Endothelial cell of umbilical vein (primary cell): ENCODE results near the gene ATG14. TPM values are rescaled to one million over a fixed set of nuclear protein-coding genes. Genes with fewer than 3 reads are reported as not detected.

Source experiments
- BruUV-seq: library from RNA; stranded (reverse); fragments of 400-500 nt; replicated peaks from 2 replicates; lab custom pipeline; 2021; lab: Mats Ljungman, UMichigan
- CTCF ChIA-PET: fragments of 300-600, 350-600 bp; sonication (Branson Sonifier 250); formaldehyde crosslinking; loops from one replicate; lab custom pipeline; 2021; ENCODE audit warnings: antibody characterized with exemption, inconsistent platforms; lab: Charles Lee
- POLR2A ChIA-PET: fragments of 300-600, 350-600 bp; sonication (Branson Sonifier 250); formaldehyde crosslinking; loops from one replicate; lab custom pipeline; 2021; ENCODE audit warnings: antibody characterized with exemption, inconsistent platforms; lab: Charles Lee
- DNase-seq: peaks from one replicate; pipeline ENCODE4 v3.0.0-alpha.2; 2011; ENCODE audit warnings: low read depth, low spot score
- FAIRE-seq: peaks from 2 replicates; lab custom pipeline; 2011; peaks lifted over from hg19 to GRCh38; lab: Jason Lieb, UNC
- H2AFZ ChIP-seq: 2 replicates; pipeline ENCODE4 v1.6.0; 2012; ENCODE audit warnings: low read depth, low read length, control low read depth, inconsistent platforms
- H3K27ac ChIP-seq: 2 replicates; pipeline ENCODE4 v1.5.1; 2011; ENCODE audit warnings: low read depth, mild to moderate bottlenecking, control low read depth, low read length, moderate library complexity; ENCODE audit not compliant: insufficient read depth
- H3K27me3 ChIP-seq, 2 experiments: 2 replicates each; pipeline versions ENCODE4 v1.6.0 to v1.6.1; 2011; ENCODE audit warnings: low read length in 2 of 2, mixed read lengths in 1 of 2; ENCODE audit not compliant: control insufficient read depth in 2 of 2, insufficient read depth in 2 of 2
- H3K36me3 ChIP-seq, 2 experiments: 2 replicates in 1 of 2; 3 replicates in 1 of 2; pipeline ENCODE4 v1.5.1; 2011; ENCODE audit warnings: low read length in 2 of 2, mild to moderate bottlenecking in 1 of 2, moderate library complexity in 1 of 2; ENCODE audit not compliant: control insufficient read depth in 2 of 2, insufficient read depth in 2 of 2; ENCODE audit errors: extremely low read depth in 1 of 2
- H3K4me1 ChIP-seq: 3 replicates; pipeline ENCODE4 v1.5.1; 2011; ENCODE audit warnings: mild to moderate bottlenecking, low read length; ENCODE audit not compliant: control insufficient read depth, insufficient read depth; ENCODE audit errors: extremely low read depth
- H3K4me2 ChIP-seq: 2 replicates; pipeline ENCODE4 v1.6.1; 2011; ENCODE audit warnings: low read length, control low read depth, mixed read lengths; ENCODE audit not compliant: insufficient read depth
- H3K4me3 ChIP-seq, 3 experiments: fragments of 200-600 bp in 1 of 3; sonication (generic), shearing (Covaris generic) in 1 of 3; replicated peaks in 1 of 3; 2 replicates each; pipeline ENCODE4 v1.5.1; 2011 to 2016; ENCODE audit warnings: control low read depth in 3 of 3, low read length in 3 of 3, mild to moderate bottlenecking in 2 of 3, inconsistent platforms in 1 of 3, low read depth in 1 of 3, moderate library complexity in 1 of 3; ENCODE audit not compliant: insufficient read depth in 1 of 3
- H3K79me2 ChIP-seq: 2 replicates; pipeline ENCODE4 v1.6.0; 2012; ENCODE audit warnings: low read length, inconsistent platforms; ENCODE audit not compliant: control insufficient read depth, insufficient read depth
- H3K9ac ChIP-seq: replicated peaks from 2 replicates; pipeline ENCODE3; 2011; ENCODE audit warnings: low read length, control low read depth; ENCODE audit not compliant: insufficient read depth; ENCODE audit errors: extremely low read depth
- H3K9me1 ChIP-seq: replicated peaks from 3 replicates; pipeline ENCODE4 v1.6.0; 2011; ENCODE audit warnings: mild to moderate bottlenecking, low read length; ENCODE audit not compliant: control insufficient read depth, insufficient read depth; ENCODE audit errors: extremely low read depth
- H3K9me3 ChIP-seq: replicated peaks from 2 replicates; pipeline ENCODE4 v1.5.1; 2012; ENCODE audit warnings: low read length, inconsistent platforms; ENCODE audit not compliant: control insufficient read depth, insufficient read depth
- H4K20me1 ChIP-seq: replicated peaks from 2 replicates; pipeline ENCODE3; 2011; ENCODE audit warnings: mild to moderate bottlenecking, low read length; ENCODE audit not compliant: control insufficient read depth, insufficient read depth; ENCODE audit errors: extremely low read depth
- FOS ChIP-seq: IDR thresholded peaks from 2 replicates; pipeline ENCODE4 v1.6.1; 2011; ENCODE audit warnings: mild to moderate bottlenecking, low read length, moderate library complexity, borderline replicate concordance; ENCODE audit not compliant: insufficient read depth
- JUN ChIP-seq: IDR thresholded peaks from 2 replicates; pipeline ENCODE4 v1.6.1; 2011; ENCODE audit warnings: borderline replicate concordance, low read depth; ENCODE audit not compliant: insufficient read length, insufficient read depth
- MYC ChIP-seq: IDR thresholded peaks from one replicate; pipeline ENCODE4 v1.6.1; 2011; ENCODE audit warnings: mild to moderate bottlenecking, low read depth, low read length
- POLR2A ChIP-seq: IDR thresholded peaks from 2 replicates; pipeline ENCODE4 v1.6.1; 2012; ENCODE audit warnings: low read depth, mild to moderate bottlenecking, control low read depth, low read length
- POLR2AphosphoS5 ChIP-seq: IDR thresholded peaks from 2 replicates; pipeline ENCODE4 v1.6.1; 2012; ENCODE audit warnings: low read depth, mild to moderate bottlenecking, control low read depth, low read length, moderate library complexity; ENCODE audit not compliant: insufficient read depth
- dilution Hi-C: fragments of 300-500 bp; cut with MboI; formaldehyde crosslinking; loops from one replicate; pipeline ENCODE4 v1.15.0; 2019; ENCODE audit warnings: low sequenced_read_pairs; ENCODE audit not compliant: extremely low pct_ligation_motif_present
- intact Hi-C: fragments of 100-400 bp; cut with micrococcal nuclease; formaldehyde crosslinking; loops from one replicate; pipeline ENCODE4 v1.10.0; 2022
- polyA plus RNA-seq, 4 experiments: library from polyadenylated mRNA; depleted of rRNA in 3 of 4; stranded (reverse) in 3 of 4; unstranded in 1 of 4; fragments of >200 nt; gene quantifications; 2 replicates each; pipeline versions ENCODE4 v1.2.1 to v1.2.3, GENCODE V29; 2011 to 2012; ENCODE audit warnings: missing spikeins in 1 of 4
- total RNA-seq: library from RNA; stranded (reverse); gene quantifications from 2 replicates; pipeline ENCODE4 v1.2.3, GENCODE V29; 2021
- TF ChIP-seq, protein P1 (sequence below), 2 donors: IDR thresholded peaks; 1 replicate in 1 of 2; 2 replicates in 1 of 2; pipeline ENCODE4 v1.5.1; 2011; ENCODE audit warnings: low read length in 2 of 2, mild to moderate bottlenecking in 2 of 2, moderate library complexity in 2 of 2, control low read depth in 1 of 2, inconsistent platforms in 1 of 2, low read depth in 1 of 2; ENCODE audit not compliant: insufficient read depth in 1 of 2; ENCODE audit errors: extremely low read depth in 1 of 2

ATG14 gene
- total and polyA plus RNA-seq, 2 donors (not counting 3 experiments of a cell fraction or from before 2014, with no cell fraction given), result 5.9 to 10.0 TPM

DNA sequence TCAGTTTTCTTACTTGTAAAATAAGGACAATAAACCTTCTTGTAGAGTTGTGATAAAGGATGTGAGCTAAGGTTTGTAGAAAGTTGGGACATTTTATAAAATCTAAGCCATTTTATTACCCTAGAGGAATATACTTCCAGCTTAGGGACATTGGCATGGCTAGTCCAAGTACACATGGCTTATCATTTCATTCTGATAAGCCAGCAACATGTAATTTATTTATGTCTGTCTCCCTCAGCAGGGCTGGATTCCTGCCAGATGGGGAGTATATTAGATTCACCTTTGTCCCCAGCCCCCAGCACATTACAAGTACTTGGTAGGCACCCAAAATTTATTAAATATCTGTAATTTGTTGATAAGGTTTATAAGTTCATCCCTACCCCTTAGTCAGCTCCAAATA, 6.3 kb upstream of the ATG14 start:
- no peak overlapping the region for H2AFZ ChIP-seq
- DNase-seq (no peak), FAIRE-seq (no peak)
- POLR2A ChIA-PET, result no interaction called here
- H3K9me3 ChIP-seq, result no peaks in the 10 kb centered on the region
- peak overlapping the region in 1 of 3 experiments; percentile 13 for H3K4me3 ChIP-seq
- no peaks in the 10 kb centered on the region for H3K9me1 ChIP-seq
- no peaks in the 10 kb centered on the region for H3K36me3 ChIP-seq
- dilution Hi-C loops, result no loop called here
- H3K4me2 ChIP-seq, result peak overlapping the region; percentile 76
- H3K79me2 ChIP-seq, result no peaks in the 10 kb centered on the region
- peaks cover 19% of the 10 kb centered on the region for H3K4me1 ChIP-seq
- BruUV-seq, result no TSS peak
- no peak for TF ChIP-seq POLR2AphosphoS5
- no peak for TF ChIP-seq FOS
- TF ChIP-seq MYC, result no peak
- TF ChIP-seq, protein P1, sequence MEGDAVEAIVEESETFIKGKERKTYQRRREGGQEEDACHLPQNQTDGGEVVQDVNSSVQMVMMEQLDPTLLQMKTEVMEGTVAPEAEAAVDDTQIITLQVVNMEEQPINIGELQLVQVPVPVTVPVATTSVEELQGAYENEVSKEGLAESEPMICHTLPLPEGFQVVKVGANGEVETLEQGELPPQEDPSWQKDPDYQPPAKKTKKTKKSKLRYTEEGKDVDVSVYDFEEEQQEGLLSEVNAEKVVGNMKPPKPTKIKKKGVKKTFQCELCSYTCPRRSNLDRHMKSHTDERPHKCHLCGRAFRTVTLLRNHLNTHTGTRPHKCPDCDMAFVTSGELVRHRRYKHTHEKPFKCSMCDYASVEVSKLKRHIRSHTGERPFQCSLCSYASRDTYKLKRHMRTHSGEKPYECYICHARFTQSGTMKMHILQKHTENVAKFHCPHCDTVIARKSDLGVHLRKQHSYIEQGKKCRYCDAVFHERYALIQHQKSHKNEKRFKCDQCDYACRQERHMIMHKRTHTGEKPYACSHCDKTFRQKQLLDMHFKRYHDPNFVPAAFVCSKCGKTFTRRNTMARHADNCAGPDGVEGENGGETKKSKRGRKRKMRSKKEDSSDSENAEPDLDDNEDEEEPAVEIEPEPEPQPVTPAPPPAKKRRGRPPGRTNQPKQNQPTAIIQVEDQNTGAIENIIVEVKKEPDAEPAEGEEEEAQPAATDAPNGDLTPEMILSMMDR (IDR thresholded peaks at IDR 0.05; ENCODE audit: extremely low read depth in 1 of 2, insufficient read depth in 1 of 2, low read depth in 1 of 2, low read length in 2 of 2), result no peak
- TF ChIP-seq POLR2A, result no peak
- no peak for TF ChIP-seq JUN
- H3K27ac ChIP-seq, result peak overlapping the region; percentile 61
- no peaks in the 10 kb centered on the region for H4K20me1 ChIP-seq
- CTCF ChIA-PET, result interaction anchor here (1.2 to 3.5 kb wide), 4 partner anchors 9 to 172 kb away, joined by 5 to 31 read pairs (median 8); no protein-coding TSS in a partner anchor
- H3K9ac ChIP-seq, result peak overlapping the region; percentile 34
- intact Hi-C loops, result no loop called here
- peaks cover 0 to 3% of the 10 kb centered on the region in 2 experiments for H3K27me3 ChIP-seq

DNA sequence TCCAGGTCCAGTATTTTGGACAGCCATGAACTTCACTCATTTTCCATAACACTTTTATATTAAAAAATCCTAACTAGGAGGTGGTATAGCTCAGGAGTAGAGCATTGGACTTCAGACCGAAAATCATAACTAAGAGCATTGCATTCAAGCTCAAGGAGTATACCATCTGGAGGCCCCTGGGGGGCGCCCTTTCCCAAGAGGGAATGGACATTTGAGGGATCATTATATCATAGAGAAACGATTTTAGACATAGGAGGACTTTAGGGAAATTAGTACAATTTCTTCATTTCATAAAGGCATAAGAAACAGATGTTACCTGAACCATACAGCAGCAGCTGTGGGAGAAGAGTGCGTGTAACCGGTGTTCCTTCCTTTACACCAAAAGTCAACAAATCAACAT, 5.2 kb upstream of the ATG14 start:
- no peak overlapping the region for H3K4me2 ChIP-seq
- TF ChIP-seq, protein P1 (IDR thresholded peaks at IDR 0.05; ENCODE audit: extremely low read depth in 1 of 2, insufficient read depth in 1 of 2, low read depth in 1 of 2, low read length in 2 of 2), result peak in 1 of 2 donors; percentile 40
- no peak for TF ChIP-seq FOS
- FAIRE-seq (no peak), DNase-seq (no peak)
- H3K36me3 ChIP-seq, result no peaks in the 10 kb centered on the region
- no peak overlapping the region for H2AFZ ChIP-seq
- no peaks in the 10 kb centered on the region for H3K79me2 ChIP-seq
- H4K20me1 ChIP-seq, result no peaks in the 10 kb centered on the region
- CTCF ChIA-PET, result interaction anchor here (0.6 to 3.5 kb wide), 7 partner anchors 10 to 1074 kb away, joined by 3 to 31 read pairs (median 3); no protein-coding TSS in a partner anchor
- no peaks in the 10 kb centered on the region for H3K9me1 ChIP-seq
- peaks cover 0 to 3% of the 10 kb centered on the region in 2 experiments for H3K27me3 ChIP-seq
- POLR2A ChIA-PET, result no interaction called here
- no peak overlapping the region for H3K4me3 ChIP-seq
- H3K27ac ChIP-seq, result no peak overlapping the region
- peaks cover 24% of the 10 kb centered on the region for H3K4me1 ChIP-seq
- H3K9ac ChIP-seq, result no peak overlapping the region
- BruUV-seq, result no TSS peak
- intact Hi-C loops (no loop called here), dilution Hi-C loops (no loop called here)
- H3K9me3 ChIP-seq, result no peaks in the 10 kb centered on the region
